ENCODE results near the gene CCNB2.

Gene CCNB2

GRCh38 chr15:59168536-59168935 is 63.6 kb downstream of the CCNB2 start:
- DNase-seq (ENCODE audit: low spot score), result no peak

GRCh38 chr15:59169251-59169708 is 64.3 kb downstream of the CCNB2 start:
- DNase-seq (ENCODE audit: low spot score), result no peak

- DNase-seq (ENCODE audit: low spot score), result no peak
Observed at GRCh38 chr15:59170295-59171066, 65.5 kb downstream of the CCNB2 start.

- DNase-seq (ENCODE audit: low spot score), result no peak
Observed at GRCh38 chr15:59171067-59171397, 66.1 kb downstream of the CCNB2 start.

GRCh38 chr15:59172289-59172901 is 67.4 kb downstream of the CCNB2 start:
- no peak for DNase-seq (ENCODE audit: low spot score)

GRCh38 chr15:59173194-59173593 is 68.2 kb downstream of the CCNB2 start:
- DNase-seq (ENCODE audit: low spot score), result no peak

GRCh38 chr15:59174151-59174834 is 69.3 kb downstream of the CCNB2 start:
- DNase-seq (ENCODE audit: low spot score), result no peak

Measured in CD4-positive, alpha-beta T cell treated with Interleukin-15 for 4 hours (primary cell).